HCT116 (cell line): Measurements from ENCODE around the gene MBD6.

Experiments
- CEBPB ChIP-seq: IDR thresholded peaks from 2 replicates; pipeline ENCODE4 v1.6.1; 2012; ENCODE audit warnings: low read depth
- CTCF ChIP-seq, 3 experiments: fragments of 200-600 bp in 1 of 3; sonication (generic) in 1 of 3; IDR thresholded peaks in 2 of 3; conservative IDR thresholded peaks in 1 of 3; 2 replicates each; pipeline ENCODE4 v1.5.1; 2012 to 2017; ENCODE audit warnings: low read depth in 2 of 3, low read length in 2 of 3, antibody characterized with exemption in 1 of 3, borderline replicate concordance in 1 of 3, control low read depth in 1 of 3, mild to moderate bottlenecking in 1 of 3, mixed read lengths in 1 of 3, mixed run types in 1 of 3, moderate library complexity in 1 of 3; ENCODE audit not compliant: insufficient read depth in 1 of 3
- ELF1 ChIP-seq: IDR thresholded peaks from 2 replicates; pipeline ENCODE4 v1.6.1; 2012; ENCODE audit warnings: low read depth, borderline replicate concordance
- POLR2A ChIP-seq: IDR thresholded peaks from 2 replicates; pipeline ENCODE4 v1.7.0; 2011; ENCODE audit warnings: borderline replicate concordance; ENCODE audit not compliant: insufficient read depth, insufficient read length; ENCODE audit errors: extremely low read depth
- SIN3A ChIP-seq: IDR thresholded peaks from 2 replicates; pipeline ENCODE4 v1.6.1; 2012; ENCODE audit warnings: low read depth

DNA sequence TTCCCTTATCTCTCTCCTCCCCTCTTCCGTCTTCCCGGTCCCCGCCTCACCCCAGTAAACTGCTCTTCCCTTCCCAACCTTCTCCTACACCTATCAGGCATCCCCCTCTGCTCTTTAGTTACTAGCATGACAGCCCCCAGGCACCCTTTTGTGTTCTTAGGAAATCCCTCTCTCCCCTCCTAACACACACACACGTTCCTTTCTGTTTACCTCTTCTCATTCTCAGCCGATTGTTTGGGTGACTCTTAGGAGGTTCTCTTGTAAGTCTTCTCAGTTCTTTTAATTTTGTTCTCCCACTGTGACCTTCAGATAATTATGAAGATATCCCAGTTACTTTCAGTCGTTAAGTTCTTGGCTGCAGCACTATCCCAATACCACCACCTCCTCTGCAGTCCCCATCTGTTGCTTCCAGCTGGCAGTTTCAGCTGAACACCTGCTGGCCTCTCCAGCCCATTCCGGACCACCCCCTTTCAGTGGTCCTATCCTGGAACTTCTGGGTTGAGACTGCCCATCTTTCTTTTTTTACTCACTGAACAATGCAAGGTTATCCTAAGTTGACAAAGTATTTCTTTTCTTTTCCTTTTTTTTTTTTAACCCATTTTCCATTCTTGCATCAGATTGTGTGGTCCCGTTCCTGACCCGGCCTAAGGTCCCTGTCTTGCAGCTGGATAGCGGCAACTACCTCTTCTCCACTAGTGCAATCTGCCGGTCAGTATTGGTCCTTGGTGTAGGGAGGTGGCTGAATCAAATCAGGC is 34.0 kb upstream of the MBD6 start:
- TF ChIP-seq CTCF (IDR thresholded peaks at IDR 0.05 in 2 of 3, conservative IDR thresholded peaks at IDR 0.05 in 1 of 3; ENCODE audit: borderline replicate concordance in 1 of 3, insufficient read depth in 1 of 3, low read depth in 2 of 3, low read length in 2 of 3), result no peak
- TF ChIP-seq POLR2A, result no peak
- no peak for TF ChIP-seq CEBPB
- TF ChIP-seq ELF1, result no peak
- TF ChIP-seq SIN3A, result no peak; the same call in 1 of the 2 replicates
